ENCODE data around the gene CLINT1.

GRCh38 chr5:157886796-157887380 lies 27.9 kb upstream of the CLINT1 start:
- TF ChIP-seq CTCF (IDR thresholded peaks at IDR 0.05 in 4 of 5, conservative IDR thresholded peaks at IDR 0.05 in 1 of 5) (no peak), POLR2A (IDR thresholded peaks at IDR 0.05) (no peak)

Data from gastrocnemius medialis (tissue), 4 donors.